ENCODE measurements around the gene GALK1. TPM values are rescaled to one million over a fixed set of nuclear protein-coding genes. Genes with fewer than 3 reads are reported as not detected.

Gene GALK1
- total and polyA plus RNA-seq, 2 of the 13 experiments (the other 11 are each of a cell fraction or from before 2014, with no cell fraction given), result 59.9 to 93.6 TPM

DNA sequence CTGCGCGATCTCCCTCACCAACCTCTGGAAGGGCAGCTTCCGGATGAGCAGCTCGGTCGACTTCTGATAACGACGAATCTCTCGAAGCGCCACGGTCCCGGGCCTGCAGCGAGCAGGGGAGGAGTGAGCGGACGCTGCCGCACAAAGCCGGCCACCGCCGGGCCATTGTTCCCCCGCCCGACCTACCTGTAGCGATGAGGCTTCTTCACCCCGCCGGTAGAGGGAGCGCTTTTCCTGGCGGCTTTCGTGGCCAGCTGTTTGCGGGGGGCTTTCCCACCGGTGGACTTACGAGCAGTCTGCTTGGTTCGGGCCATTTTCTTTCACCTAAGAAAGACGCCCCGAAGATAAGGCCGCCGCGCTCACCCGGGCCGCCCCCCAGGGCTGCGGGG lies 13.9 kb upstream of the GALK1 start (continued):
- TF ChIP-seq AHDC1 (CRISPR knock-in tag; IDR thresholded peaks at IDR 0.05; ENCODE audit: borderline replicate concordance) (peak; percentile 64), ZKSCAN8 (CRISPR knock-in tag; IDR thresholded peaks at IDR 0.05; ENCODE audit: borderline replicate concordance) (no peak), ZNF513 (CRISPR knock-in tag; conservative IDR thresholded peaks at IDR 0.05) (no peak)

All from HepG2 (cell line).